DND-41 (cell line): ENCODE data around the gene MS4A5.

ENCODE experiments used
- EZH2 ChIP-seq: IDR thresholded peaks from 3 replicates; pipeline ENCODE4 v1.6.1; 2012; ENCODE audit warnings: borderline replicate concordance, low read depth, mild to moderate bottlenecking, moderate library complexity, low read length, inconsistent platforms; ENCODE audit not compliant: severe bottlenecking
- TF ChIP-seq, protein P1 (sequence below): IDR thresholded peaks from 2 replicates; pipeline ENCODE4 v1.5.1; 2012; ENCODE audit warnings: borderline replicate concordance, low read length, moderate library complexity, mild to moderate bottlenecking; ENCODE audit not compliant: poor library complexity, severe bottlenecking; ENCODE audit errors: extremely low read depth

DNA sequence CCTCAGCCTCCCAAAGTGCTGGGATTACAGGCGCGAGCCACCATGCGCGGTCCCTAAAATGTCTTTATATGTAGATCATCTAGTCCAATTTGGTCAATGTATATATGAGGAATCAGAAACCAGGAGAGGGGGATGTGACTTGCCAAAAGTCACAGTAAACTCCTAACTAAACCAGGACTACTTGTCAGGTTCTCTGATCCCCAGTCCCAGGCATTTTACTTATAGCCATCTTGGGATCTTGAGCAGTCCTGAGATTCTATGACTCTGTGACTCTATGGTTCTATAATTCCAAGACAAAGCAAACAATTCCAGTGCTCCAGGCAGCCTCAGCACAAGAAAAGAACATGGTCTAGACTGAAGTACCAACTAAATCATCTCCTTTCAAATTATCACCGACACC lies at the start of gene MS4A5:
- TF ChIP-seq, protein P1, sequence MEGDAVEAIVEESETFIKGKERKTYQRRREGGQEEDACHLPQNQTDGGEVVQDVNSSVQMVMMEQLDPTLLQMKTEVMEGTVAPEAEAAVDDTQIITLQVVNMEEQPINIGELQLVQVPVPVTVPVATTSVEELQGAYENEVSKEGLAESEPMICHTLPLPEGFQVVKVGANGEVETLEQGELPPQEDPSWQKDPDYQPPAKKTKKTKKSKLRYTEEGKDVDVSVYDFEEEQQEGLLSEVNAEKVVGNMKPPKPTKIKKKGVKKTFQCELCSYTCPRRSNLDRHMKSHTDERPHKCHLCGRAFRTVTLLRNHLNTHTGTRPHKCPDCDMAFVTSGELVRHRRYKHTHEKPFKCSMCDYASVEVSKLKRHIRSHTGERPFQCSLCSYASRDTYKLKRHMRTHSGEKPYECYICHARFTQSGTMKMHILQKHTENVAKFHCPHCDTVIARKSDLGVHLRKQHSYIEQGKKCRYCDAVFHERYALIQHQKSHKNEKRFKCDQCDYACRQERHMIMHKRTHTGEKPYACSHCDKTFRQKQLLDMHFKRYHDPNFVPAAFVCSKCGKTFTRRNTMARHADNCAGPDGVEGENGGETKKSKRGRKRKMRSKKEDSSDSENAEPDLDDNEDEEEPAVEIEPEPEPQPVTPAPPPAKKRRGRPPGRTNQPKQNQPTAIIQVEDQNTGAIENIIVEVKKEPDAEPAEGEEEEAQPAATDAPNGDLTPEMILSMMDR, result no peak
- no peak for TF ChIP-seq EZH2
